ENCODE measurements around the gene LRRK1. TPM values are rescaled to one million over a fixed set of nuclear protein-coding genes. Genes with fewer than 3 reads are reported as not detected.
A peak's percentile ranks its signal among the peaks of the same experiment; 100 is the strongest.

The LRRK1 gene
- total and polyA plus RNA-seq, 2 of the 13 experiments (the other 11 are each of a cell fraction or from before 2014, with no cell fraction given) = 0.13 to 1.2 TPM

DNA sequence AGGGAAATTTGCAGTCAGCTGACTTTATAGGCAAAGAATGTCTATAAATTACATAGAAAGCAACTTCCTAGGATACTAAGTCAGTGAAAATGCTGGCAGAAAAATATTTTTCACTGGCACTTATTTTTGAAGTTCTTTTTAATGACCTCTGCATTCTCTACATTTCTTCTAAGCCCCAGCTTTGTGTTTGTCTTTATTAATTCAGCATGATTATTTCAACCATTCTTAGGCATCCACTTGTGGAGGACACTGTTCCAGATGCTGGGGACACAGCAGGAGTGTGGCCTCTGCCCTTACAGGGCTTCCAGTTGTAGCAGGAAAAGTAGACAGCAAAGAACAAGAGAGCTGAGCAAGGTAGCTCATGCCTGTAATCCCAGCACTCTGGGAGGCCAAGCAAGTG, 15.0 kb downstream of the LRRK1 start (continued):
- TF ChIP-seq, protein P1, sequence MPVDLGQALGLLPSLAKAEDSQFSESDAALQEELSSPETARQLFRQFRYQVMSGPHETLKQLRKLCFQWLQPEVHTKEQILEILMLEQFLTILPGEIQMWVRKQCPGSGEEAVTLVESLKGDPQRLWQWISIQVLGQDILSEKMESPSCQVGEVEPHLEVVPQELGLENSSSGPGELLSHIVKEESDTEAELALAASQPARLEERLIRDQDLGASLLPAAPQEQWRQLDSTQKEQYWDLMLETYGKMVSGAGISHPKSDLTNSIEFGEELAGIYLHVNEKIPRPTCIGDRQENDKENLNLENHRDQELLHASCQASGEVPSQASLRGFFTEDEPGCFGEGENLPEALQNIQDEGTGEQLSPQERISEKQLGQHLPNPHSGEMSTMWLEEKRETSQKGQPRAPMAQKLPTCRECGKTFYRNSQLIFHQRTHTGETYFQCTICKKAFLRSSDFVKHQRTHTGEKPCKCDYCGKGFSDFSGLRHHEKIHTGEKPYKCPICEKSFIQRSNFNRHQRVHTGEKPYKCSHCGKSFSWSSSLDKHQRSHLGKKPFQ (CRISPR knock-in tag; IDR thresholded peaks at IDR 0.05; ENCODE audit: insufficient replicate concordance) = no peak
- TF ChIP-seq CHD4 (IDR thresholded peaks at IDR 0.05; ENCODE audit: borderline replicate concordance, low read length) = no peak
- TF ChIP-seq KDM2A (CRISPR knock-in tag; IDR thresholded peaks at IDR 0.05; ENCODE audit: borderline replicate concordance, low read depth) = no peak
- TF ChIP-seq, protein P2, sequence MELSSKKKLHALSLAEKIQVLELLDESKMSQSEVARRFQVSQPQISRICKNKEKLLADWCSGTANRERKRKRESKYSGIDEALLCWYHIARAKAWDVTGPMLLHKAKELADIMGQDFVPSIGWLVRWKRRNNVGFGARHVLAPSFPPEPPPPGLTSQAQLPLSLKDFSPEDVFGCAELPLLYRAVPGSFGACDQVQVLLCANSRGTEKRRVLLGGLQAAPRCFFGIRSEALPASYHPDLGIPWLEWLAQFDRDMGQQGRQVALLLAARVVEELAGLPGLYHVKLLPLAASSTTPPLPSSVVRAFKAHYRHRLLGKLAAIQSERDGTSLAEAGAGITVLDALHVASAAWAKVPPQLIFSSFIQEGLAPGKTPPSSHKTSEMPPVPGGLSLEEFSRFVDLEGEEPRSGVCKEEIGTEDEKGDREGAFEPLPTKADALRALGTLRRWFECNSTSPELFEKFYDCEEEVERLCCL (CRISPR knock-in tag; IDR thresholded peaks at IDR 0.05; ENCODE audit: borderline replicate concordance) = no peak
- no peak for TF ChIP-seq ZNF138 (CRISPR knock-in tag; IDR thresholded peaks at IDR 0.05; ENCODE audit: low read depth)

DNA sequence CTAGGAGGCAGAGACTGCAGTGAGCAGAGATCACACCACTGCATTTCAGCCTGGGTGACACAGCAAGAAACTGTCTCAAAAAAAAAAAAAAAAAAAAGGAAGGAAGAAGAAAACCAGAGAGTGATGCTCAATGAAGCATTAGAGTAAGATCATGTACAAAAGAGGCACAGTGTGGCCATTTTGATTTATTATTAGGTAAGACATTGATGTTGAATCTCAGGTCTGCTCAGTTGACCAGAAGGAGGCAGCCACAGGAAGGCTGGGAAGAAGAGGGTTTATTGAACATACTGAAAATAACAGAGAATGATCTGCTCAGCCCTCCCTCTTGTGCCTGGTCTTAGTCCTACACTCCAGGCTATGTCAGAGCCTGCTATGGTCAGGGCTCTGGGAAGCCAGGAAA, 15.6 kb downstream of the LRRK1 start:
- no peak for FAIRE-seq
- H3K36me3 ChIP-seq (replicated peaks in 1 of 2; ENCODE audit: control insufficient read depth in 1 of 2, insufficient read depth in 2 of 2, low read length in 2 of 2) = no peaks in the 10 kb centered on the region
- no TSS peak for BruUV-seq (replicated peaks)

More for the DNA sequence above, 15.6 kb downstream of the LRRK1 start:
- DNase-seq (ENCODE audit: low spot score) (no peak), ATAC-seq (peak; percentile 70)
- CTCF ChIA-PET (ENCODE audit: low intra/inter-chr PET ratio, low total read pairs) = no interaction called here
- Histone ChIP-seq H3K4me2 (ENCODE audit: low read depth, low read length) (no peak overlapping the region), H3K4me3 (replicated peaks in 1 of 3; ENCODE audit: insufficient read depth in 1 of 3, low read depth in 2 of 3, low read length in 3 of 3) (no peak overlapping the region), H4K20me1 (ENCODE audit: insufficient read depth, low read length) (no peaks in the 10 kb centered on the region), H3K27me3 (ENCODE audit: control insufficient read depth in 1 of 2, insufficient read depth in 2 of 2, low read length in 2 of 2) (peaks cover 0 to 31% of the 10 kb centered on the region in 2 experiments; a peak in 3 of 5 replicates), H3K79me2 (ENCODE audit: insufficient read depth, low read length) (no peaks in the 10 kb centered on the region), H3K9me3 (ENCODE audit: low read length) (no peaks in the 10 kb centered on the region), H3K4me1 (ENCODE audit: insufficient read depth, low read length) (no peaks in the 10 kb centered on the region), H3K27ac (ENCODE audit: extremely low read length, insufficient read depth, low read length) (no peak overlapping the region), H3K9ac (ENCODE audit: insufficient read depth, low read depth, low read length) (no peak overlapping the region), H2AFZ (ENCODE audit: low read length) (no peak overlapping the region)
- intact Hi-C loops (cut with micrococcal nuclease; ENCODE audit: unreplicated experiment) (no loop called here), in situ Hi-C loops (cut with HindIII; ENCODE audit: extremely low pct_ligation_motif_present, low pct_unique_long_range_greater_than_20kb) (no loop called here)
- no peak for TF ChIP-seq ZNF569 (CRISPR knock-in tag; IDR thresholded peaks at IDR 0.05; ENCODE audit: borderline replicate concordance)
- POLR2A ChIA-PET = no interaction called here
